SH-SY5Y (cell line): ENCODE measurements around the gene IP6K3.

Experiments used
- GATA2 ChIP-seq: IDR thresholded peaks from 2 replicates; pipeline ENCODE4 v1.6.1; 2011; ENCODE audit warnings: mild to moderate bottlenecking, low read depth, low read length
- GATA3 ChIP-seq: IDR thresholded peaks from 2 replicates; pipeline ENCODE4 v1.6.1; 2011; ENCODE audit warnings: low read depth, mild to moderate bottlenecking, low read length, moderate library complexity

Gene IP6K3

DNA sequence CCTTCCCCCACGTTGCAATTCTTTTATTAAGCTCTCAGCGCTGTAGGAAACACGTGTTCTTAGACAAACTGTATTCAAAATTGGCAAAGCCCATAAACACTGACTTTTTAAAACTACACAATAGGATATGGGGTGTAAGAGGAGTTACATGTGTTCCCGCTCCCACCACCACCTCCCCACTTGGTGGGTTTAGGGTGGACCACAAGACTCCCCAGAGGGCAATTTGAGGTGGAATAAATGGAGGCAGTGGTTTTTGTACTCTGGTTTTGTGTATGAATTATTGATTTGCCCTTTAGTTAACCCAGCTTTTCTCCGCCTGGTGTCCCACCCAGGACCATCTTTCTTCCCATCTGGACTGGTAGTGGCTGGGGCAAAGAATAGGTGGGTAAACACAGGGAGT lies 38.9 kb downstream of the IP6K3 start:
- no peak for TF ChIP-seq GATA3
- TF ChIP-seq GATA2 = no peak

GRCh38 chr6:33705955-33706725 lies 40.6 kb downstream of the IP6K3 start:
- TF ChIP-seq GATA2 = no peak
- no peak for TF ChIP-seq GATA3

DNA sequence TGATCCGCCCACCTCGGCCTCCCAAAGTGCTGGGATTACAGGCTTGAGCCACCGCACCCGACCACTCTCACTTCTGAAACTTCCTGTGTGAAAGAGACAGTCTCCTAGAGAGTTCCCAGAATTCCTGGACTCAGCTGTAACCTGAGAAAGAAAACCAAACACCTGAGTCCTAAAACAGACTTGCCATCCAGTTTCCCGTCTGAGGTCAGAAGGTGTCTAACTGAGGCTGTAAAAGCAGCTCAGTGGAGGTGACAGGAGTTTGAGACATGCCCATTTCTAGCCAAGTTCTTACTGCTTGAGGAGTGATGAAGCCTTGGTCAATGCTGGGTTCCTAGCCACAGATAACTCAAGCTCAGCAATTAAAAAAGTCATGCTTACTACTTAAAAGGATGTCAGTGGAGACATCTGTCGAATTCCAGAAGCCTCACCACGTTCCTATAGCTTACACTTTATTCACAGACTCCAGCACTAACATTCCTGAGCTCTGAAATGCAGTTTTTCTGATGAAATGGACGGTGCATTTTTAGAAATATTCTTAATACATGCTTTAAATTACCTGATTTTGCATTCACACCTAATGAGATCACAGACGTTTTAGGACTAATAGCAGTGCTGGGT lies 41.3 kb downstream of the IP6K3 start:
- no peak for TF ChIP-seq GATA3
- TF ChIP-seq GATA2 = no peak

DNA sequence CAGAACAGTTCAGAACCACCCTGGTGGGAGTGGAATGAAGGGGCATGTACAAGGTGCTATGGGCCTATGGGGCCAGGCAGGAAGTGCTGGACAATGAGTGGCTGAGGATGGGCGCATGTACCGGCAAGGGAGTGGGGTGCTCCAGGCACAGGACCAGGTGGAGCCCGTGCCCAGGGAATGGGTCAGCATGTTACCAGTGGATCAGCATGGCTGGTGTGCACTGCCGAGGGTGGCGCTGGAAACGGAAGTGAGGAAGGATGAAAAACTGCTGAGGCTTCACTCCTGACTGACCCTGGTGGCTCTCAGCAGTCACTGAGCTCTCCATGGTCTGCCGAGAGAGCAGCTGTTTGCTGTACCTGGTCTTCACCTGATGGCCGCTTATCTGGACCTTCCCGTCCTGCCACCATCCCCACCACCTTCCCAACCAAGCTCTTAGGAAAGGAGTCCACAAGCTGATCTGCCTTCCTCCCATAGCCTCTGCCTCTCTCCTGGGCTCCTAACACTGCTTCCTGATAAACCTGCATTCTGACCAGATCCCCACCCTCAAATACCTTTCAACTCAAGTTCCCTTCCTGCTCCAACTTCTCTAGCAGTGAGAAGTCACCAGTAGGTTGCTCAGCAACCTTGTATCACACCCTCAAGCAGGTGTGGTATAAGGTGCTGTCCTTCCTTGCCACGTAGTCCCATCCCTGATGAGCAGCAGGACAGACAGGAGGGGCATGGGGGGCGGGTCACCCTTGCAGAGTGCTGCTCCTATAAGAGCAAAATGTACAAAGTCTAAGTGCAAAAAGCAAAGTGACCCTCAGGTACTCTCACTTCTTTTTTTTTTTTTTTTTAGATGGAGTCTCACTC lies 42.3 kb downstream of the IP6K3 start:
- TF ChIP-seq GATA2 (no peak), GATA3 (no peak)

DNA sequence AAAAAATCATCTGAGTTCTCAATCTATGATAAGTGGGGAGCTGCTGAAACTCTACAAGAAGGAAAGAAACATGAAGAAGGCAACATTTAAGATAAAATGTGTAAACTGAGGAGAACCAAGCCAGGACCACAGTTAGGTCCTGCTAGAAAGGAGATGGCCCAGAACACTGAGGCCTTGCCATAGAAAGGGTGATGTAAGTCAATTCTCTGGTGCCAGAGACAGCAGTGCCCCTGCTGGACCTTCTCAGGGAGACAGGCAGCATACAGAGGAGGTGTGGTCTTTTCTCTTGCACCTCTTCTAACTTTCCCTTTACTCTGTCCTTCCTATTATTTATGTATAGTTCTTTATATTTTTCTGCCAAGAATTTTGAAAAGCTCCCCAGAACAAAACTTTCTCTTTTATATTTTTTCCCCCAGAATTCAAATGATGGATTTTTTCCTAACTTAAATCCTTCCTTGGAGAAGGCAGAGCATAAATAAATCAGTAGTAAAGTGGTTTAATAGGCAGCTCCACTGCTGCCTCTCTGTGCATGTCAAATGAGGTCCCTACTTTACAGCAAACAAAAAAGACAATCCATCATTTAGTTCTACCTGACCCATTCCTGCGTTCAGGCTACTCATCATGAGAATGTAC lies 44.2 kb downstream of the IP6K3 start:
- TF ChIP-seq GATA3 (no peak), GATA2 (no peak)

DNA sequence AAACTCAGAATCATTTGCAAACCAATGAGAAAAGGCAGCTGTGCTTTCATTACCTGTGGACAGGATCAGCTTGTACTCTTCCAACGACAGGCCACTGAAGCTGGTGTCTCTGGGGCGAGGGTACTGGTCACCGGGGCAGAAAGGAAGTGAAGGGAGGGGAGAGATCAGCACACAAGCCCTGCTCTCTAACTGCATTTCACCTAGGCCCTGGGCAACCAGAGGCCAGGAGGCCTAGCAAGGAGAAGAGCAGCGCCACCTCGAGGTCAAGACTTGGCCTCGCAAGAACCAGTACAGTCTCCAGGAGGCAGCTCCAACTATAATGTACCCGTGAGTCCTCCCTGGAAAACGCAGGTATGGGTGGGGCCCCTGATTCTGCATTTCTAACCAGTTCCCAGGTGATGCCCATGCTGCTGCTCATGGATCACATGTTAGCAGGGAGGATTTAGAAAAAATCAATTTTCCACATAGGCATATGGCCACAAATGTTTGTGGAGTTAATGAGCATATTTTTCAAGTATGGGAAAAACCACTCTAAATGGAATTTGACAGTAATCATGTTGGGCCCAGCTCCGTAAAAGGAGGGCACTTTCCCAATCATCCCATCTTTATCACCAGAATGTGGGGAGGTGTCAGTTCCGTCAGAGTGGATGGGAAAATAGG lies 46.2 kb downstream of the IP6K3 start:
- TF ChIP-seq GATA3 (no peak), GATA2 (no peak)

DNA sequence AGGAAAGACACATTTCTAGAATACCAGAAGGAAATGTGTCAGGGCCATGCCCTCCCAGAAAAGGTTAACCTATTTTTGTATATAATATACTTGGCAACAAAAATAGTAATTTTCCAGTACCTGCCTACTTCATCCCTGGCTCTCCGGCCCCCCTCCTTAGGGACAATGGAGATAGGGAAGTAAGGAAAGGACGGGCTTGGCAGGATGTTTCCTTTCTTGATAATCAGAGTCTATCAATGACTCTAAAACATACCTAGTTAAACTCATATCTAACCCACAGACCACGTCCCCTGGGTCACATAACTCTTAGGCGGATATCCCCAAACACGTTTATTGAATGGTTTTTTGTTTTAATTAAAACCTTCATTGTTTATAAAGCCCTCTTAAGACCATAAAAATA lies 47.0 kb downstream of the IP6K3 start:
- TF ChIP-seq GATA3 (no peak), GATA2 (no peak)

DNA sequence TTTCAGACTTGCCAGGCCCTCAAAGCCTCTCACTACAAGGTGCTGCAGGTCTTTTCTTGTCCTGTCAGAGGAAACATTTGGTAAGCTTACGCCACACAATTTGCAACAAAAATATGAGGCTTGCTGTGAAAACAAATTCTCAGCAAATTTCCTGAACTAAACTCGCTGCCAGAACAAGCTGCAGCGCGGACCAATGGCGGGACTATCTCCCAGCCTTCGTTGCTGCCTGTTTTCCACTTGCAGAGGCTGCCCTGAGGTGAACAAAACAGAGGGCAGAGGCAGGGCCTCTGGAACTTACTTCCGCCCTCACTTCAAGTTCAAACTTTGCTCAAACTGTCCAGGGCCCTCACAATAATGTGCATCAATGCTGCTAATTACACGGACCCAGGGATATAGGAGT lies 47.6 kb downstream of the IP6K3 start:
- TF ChIP-seq GATA3 (no peak), GATA2 (no peak)

- TF ChIP-seq GATA2 (no peak), GATA3 (no peak)
These were observed 48.2 kb downstream of the IP6K3 start for GRCh38 chr6:33698494-33698893.

- TF ChIP-seq GATA2 (no peak), GATA3 (no peak)
These were observed 48.9 kb downstream of the IP6K3 start for GRCh38 chr6:33697845-33698244.

- no peak for TF ChIP-seq GATA2
- no peak for TF ChIP-seq GATA3
These were observed 49.9 kb downstream of the IP6K3 start for GRCh38 chr6:33696548-33697518.

DNA sequence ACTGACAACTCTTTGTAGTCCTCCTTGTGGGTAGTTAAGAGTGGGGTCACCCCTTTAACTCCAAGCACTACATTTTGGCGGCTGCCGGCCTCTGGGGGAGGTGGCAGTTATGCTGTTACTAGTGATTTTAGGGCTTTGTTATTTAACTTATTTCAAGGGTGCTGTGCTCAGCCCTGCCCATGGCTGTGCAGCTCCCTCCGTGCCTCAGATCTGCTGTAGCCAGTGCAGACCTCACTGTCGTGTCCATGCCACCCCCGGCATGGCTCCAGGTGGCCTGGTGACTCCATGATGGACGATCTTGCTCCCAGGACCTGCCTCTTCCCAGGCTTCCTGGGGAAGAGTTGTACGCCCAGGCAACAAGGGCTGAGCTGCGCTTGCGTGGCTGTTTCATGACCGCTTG lies 50.6 kb downstream of the IP6K3 start:
- TF ChIP-seq GATA2 (no peak), GATA3 (no peak)
